ENCODE data around the gene USP6.

The USP6 gene

GRCh38 chr17:5092218-5093010, 23.4 kb upstream of the USP6 start:
- TF ChIP-seq EZH2 (optimal IDR thresholded peaks at IDR 0.05; ENCODE audit: low read depth, low read length) (no peak), EZH2phosphoT487 (IDR thresholded peaks at IDR 0.05; ENCODE audit: low read length) (no peak), CTCF (IDR thresholded peaks at IDR 0.05; ENCODE audit: low read length) (no peak)
- Histone ChIP-seq H4K20me1 (ENCODE audit: insufficient read depth, low read length) (no peaks in the 10 kb centered on the region), H3K9me2 (replicated peaks; ENCODE audit: insufficient read depth, low read length) (no peaks in the 10 kb centered on the region), H3K27ac (ENCODE audit: low read length) (no peak overlapping the region), H3F3A (ENCODE audit: insufficient read depth, low read length) (no peaks in the 10 kb centered on the region), H2AFZ (ENCODE audit: low read length) (no peak overlapping the region), H3K27me3 (replicated peaks; ENCODE audit: insufficient read depth, low read length) (peaks cover 31% of the 10 kb centered on the region), H3K9me3 (replicated peaks; ENCODE audit: insufficient read depth, low read length) (no peaks in the 10 kb centered on the region), H3K79me2 (ENCODE audit: low read length) (no peaks in the 10 kb centered on the region), H3K9ac (ENCODE audit: low read length) (no peak overlapping the region), H3K4me3 (ENCODE audit: low read length) (no peak overlapping the region), H3K4me1 (ENCODE audit: low read length) (no peaks in the 10 kb centered on the region), H3K4me2 (ENCODE audit: low read depth, low read length) (no peak overlapping the region), H3K36me3 (replicated peaks; ENCODE audit: insufficient read depth, low read length) (no peaks in the 10 kb centered on the region)
- no peak for DNase-seq

GRCh38 chr17:5096731-5097100, 19.1 kb upstream of the USP6 start:
- TF ChIP-seq CTCF (IDR thresholded peaks at IDR 0.05; ENCODE audit: low read length) (no peak), EZH2 (optimal IDR thresholded peaks at IDR 0.05; ENCODE audit: low read depth, low read length) (no peak), EZH2phosphoT487 (IDR thresholded peaks at IDR 0.05; ENCODE audit: low read length) (no peak)
- Histone ChIP-seq H3K9me2 (replicated peaks; ENCODE audit: insufficient read depth, low read length) (no peaks in the 10 kb centered on the region), H3K9ac (ENCODE audit: low read length) (no peak overlapping the region), H4K20me1 (ENCODE audit: insufficient read depth, low read length) (no peaks in the 10 kb centered on the region), H3K9me3 (replicated peaks; ENCODE audit: insufficient read depth, low read length) (no peaks in the 10 kb centered on the region), H3K27me3 (replicated peaks; ENCODE audit: insufficient read depth, low read length) (peaks cover 28% of the 10 kb centered on the region), H3F3A (ENCODE audit: insufficient read depth, low read length) (no peaks in the 10 kb centered on the region), H3K36me3 (replicated peaks; ENCODE audit: insufficient read depth, low read length) (no peaks in the 10 kb centered on the region), H3K4me3 (ENCODE audit: low read length) (no peak overlapping the region), H3K4me2 (ENCODE audit: low read depth, low read length) (no peak overlapping the region), H3K79me2 (ENCODE audit: low read length) (no peaks in the 10 kb centered on the region), H3K27ac (ENCODE audit: low read length) (no peak overlapping the region), H3K4me1 (ENCODE audit: low read length) (no peaks in the 10 kb centered on the region), H2AFZ (ENCODE audit: low read length) (no peak overlapping the region)
- DNase-seq, result no peak

- no peak overlapping the region for H2AFZ ChIP-seq (ENCODE audit: low read length)
- H3K79me2 ChIP-seq (ENCODE audit: low read length), result no peaks in the 10 kb centered on the region
- H3K27ac ChIP-seq (ENCODE audit: low read length), result no peak overlapping the region
- no peaks in the 10 kb centered on the region for H4K20me1 ChIP-seq (ENCODE audit: insufficient read depth, low read length)
- no peaks in the 10 kb centered on the region for H3K4me1 ChIP-seq (ENCODE audit: low read length)
- peaks cover 28% of the 10 kb centered on the region for H3K27me3 ChIP-seq (replicated peaks; ENCODE audit: insufficient read depth, low read length)
- no peak overlapping the region for H3K4me2 ChIP-seq (ENCODE audit: low read depth, low read length)
- H3K36me3 ChIP-seq (replicated peaks; ENCODE audit: insufficient read depth, low read length), result no peaks in the 10 kb centered on the region
- TF ChIP-seq CTCF (IDR thresholded peaks at IDR 0.05; ENCODE audit: low read length), result no peak
- TF ChIP-seq EZH2phosphoT487 (IDR thresholded peaks at IDR 0.05; ENCODE audit: low read length), result no peak
- TF ChIP-seq EZH2 (optimal IDR thresholded peaks at IDR 0.05; ENCODE audit: low read depth, low read length), result no peak
- no peaks in the 10 kb centered on the region for H3K9me3 ChIP-seq (replicated peaks; ENCODE audit: insufficient read depth, low read length)
- no peaks in the 10 kb centered on the region for H3F3A ChIP-seq (ENCODE audit: insufficient read depth, low read length)
- no peak overlapping the region for H3K4me3 ChIP-seq (ENCODE audit: low read length)
- H3K9ac ChIP-seq (ENCODE audit: low read length), result no peak overlapping the region
- no peak for DNase-seq
- no peaks in the 10 kb centered on the region for H3K9me2 ChIP-seq (replicated peaks; ENCODE audit: insufficient read depth, low read length)
These were observed 18.6 kb upstream of the USP6 start for GRCh38 chr17:5097101-5097834.

Measured in MM.1S (cell line).